ENCODE results near the gene BRD3.

BRD3 gene

DNA sequence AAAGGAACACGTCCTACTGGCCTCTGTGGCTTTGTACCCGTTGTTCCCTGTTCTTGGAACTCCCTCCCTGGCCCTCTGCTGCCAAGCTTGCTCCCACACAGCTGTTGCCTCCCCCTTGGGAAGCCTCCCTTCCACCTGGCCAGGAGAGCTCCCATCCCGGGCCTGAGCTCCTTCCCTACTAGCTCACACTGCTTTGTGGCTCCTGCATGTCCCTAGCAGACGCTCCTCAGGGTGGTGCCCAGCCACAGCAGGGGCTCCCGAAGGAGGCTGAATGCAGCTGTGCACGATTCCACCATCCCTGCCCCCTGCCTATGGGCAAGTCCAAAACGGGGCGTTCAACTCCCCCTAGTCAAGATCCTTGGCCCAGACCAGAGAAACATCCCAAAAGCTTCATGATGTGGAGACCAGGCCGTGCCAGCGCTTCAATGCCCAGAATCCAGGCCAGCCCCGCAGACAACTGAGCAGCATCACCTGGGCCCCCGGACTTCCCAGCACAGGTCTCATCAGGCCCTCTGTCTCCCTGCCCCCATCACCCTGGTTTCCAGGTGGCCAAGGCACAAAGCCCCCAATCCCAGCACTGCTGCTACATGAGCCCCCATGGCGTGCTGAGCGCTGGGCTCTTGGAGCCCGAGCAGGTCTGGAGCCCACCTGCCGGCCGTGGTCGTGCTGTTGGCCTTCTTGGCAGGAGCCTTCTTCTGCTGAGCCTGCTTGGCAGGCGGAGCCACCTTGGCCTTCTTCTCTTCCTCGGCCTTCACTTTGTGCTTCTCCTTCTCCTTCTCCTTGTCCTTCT is 28.2 kb downstream of the BRD3 start:
- DNase-seq (ENCODE audit: low read depth in 2 of 2) = no peak

DNA sequence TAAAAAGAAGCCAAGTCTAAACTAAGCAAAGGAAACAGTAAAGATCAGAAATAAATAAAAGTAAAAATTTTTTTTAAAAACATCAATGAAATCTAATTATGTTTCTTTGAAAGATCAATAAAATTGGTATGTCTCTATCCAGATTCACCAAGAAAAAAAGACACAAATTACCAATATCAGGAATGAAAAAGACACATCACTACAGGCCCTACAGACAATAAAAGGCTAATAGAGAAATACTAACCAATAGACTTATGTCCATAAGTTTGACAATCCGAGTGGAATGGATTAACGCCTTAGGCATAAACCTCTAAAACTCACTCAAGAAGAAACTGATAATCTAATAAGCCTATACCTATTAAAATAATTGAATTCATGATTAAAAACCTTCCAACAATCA is 30.2 kb downstream of the BRD3 start:
- DNase-seq (ENCODE audit: low read depth in 2 of 2) = no peak

DNA sequence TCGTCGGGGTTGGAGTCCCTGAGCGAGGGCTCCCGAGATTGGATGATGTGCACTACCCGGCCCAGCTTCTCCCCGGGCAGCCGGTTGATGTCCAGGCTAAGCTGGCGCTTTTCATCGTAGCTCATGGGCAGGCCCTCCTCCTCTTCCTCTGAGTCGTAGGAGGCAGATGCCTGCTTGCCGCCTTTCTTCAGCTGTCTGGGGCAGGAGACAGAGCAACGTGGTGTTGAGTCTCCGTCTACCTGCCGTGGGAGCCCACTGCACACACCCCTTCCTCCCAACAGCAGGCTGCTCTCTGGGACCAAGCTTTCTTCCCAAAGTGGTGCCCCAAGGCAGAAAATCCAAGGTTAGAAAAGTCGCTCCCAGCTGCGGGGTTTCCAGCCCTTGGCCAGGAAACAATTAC is 31.7 kb downstream of the BRD3 start:
- DNase-seq (ENCODE audit: low read depth in 2 of 2) = no peak

DNA sequence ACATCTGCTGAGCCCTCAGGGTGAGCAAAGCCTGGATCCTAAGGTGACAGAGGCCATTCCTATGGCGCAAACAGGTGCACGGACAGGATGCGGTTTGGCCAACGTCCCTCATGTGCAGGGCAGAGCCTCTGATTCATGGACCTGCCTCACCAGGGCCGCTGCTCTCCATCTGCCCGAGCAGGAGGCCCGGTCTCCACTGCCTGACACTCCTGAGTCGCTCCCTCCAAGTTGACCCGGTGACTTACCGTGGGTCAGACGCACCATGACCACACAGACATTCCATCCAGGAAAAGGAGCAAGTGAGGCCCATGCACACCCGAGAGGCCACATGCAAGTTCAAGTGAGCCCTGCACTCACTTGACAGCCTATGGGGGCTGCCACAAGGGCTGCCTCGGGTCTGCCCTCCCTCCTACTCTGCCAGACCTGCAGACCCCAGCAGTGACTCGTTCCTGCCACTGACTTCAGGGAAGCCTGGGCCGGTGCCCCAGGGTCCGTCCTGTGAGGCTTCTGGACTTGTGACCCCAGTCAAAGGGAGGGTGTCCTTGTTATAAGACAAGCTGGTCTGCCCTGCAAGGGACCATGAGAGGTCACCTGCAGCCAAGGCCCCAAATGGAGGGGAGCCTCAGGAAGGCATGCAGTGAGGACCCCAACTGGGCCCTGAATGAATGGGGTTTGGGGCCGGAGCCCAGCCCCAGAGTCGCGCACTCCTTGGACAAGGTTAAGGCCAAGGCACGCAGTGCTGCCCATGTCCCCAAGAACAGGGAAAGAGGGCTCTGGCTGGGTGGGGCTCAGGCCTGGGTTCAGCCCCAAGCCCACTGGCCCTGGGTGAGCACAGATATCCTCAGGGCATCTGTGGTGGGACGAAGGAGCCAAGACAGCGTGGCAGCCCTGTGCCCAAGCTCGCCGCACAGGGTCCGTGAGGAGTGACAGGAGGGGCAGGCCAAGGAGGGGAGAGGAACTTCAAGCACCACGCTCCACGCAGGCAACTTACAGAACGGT is 32.5 kb downstream of the BRD3 start:
- no peak for DNase-seq (ENCODE audit: low read depth in 2 of 2)

DNA sequence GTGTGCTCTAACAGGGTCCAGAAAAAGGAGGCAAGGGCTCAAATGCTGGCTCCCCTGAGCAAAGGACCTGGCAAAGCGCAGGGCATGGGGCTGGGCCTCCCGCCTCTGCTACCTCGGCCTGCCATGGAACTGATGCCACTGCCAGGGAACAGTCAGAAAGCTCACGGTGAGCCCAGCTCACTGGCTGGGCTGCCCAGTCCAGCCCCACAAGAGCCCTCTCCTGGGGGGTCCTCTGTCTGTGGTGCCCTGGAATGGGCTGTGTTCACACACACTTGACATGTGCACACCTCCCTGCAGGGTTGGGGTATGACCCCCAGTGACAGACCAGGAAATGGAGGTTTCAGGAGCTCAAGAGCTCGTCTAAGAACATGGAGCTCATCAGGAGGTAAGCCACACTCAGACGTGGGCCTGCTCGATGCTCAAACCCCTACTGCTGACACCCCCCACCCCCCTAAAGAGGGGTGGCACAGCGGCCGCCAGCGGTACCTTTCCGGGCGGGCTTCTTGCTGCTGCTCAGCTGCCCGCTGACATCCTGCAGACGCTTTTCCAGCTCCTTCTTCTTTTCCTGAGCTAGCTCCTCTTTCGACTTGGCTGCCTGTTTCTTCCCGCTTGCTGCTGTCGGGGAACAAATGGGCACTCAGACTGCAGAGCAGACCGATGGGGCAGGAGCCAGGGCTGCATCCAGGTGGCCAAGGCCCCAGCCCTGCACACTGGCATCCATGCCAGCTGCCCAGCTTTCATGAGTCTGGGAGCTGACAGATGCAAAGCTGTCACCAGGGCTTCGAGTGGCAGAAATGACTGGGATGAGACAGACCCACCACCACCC is 33.4 kb downstream of the BRD3 start:
- DNase-seq (ENCODE audit: low read depth in 2 of 2) = no peak

DNA sequence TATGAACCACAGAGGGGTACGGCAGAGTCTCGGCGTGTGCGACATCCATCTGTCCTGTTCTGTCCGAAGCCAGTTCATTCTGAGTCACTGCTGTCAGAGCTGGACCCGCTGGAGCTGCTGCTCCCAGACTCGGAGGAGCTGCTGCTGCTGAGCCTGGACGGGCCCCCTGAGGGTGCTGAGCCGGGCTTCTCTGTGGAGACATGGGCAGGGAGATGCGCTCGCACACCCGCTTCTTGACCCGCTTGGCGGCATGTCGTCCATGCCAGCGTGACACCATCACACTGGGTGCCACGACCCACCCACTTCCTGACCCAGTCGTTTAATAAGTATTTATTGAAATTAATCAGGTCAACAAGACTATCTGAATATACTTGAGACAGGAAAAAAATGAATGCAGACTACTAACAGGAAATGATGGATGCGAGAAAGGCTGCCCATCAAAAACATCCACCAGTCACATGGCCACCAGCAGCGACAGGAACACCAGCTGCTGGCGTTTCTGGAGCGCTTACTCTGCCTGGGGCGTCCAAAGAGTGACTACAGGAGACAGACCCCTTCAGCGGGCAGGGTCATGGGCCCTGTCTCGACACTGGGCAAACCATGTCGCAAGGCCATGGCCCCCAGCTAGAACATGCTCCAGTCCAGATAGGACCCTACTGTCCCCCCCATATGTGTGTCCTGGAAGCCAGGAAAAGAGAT is 34.2 kb downstream of the BRD3 start:
- no peak for DNase-seq (ENCODE audit: low read depth in 2 of 2)

DNA sequence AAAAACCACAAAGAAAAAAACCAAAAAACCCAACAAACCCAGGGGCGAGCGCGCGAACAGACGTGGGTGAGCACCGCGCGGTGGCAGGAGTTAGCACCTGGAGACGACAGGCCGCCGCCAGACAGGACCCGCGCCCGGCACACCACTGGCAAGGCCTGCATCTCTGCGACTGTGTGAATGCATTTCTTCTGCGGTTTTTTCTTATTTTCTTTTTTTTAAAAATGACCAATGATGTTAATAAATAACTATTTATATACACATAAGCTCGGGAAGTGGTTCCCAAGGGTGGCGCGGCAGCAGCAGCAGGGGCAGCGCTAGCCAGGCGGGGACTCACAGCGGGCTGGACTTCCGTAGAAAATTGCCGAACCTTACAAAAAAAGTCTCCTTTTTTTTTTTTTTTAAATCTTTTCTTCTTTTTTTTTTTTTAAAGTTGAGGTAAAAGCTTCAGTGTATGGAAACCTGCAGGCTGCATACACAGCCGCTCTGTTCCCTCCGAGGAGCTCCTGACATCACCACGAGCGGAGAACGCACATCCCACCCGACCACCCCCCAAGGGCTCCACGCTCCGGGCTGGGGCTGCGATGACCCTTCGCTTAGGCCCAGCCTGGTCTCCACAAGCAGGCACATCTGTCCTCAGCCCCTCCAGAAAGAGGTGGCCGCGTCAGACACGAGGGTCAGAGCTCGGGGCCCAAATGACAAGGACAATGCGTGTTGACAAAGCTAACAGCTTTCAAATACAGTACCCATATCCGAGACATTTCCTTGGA is 35.2 kb downstream of the BRD3 start:
- no peak for DNase-seq (ENCODE audit: low read depth in 2 of 2)

DNA sequence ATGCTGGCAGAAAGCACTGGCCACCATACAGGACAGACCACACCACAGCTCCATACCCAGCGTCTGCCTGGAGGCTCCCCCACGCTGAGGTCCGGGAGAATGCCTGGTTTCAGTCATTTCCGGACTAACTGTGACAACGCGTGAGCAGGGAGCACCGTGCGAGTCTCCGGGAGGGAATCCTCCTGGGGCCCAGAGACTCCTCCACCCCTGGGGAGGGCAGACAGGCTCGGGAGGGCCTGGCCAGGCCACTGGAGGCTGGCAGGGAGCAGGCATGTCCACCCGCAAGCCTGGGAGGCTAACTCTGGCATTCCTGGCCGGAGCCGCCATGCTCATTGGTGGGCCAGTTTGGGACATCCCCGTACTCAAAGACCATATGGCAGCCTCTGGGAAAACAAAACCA is 36.0 kb downstream of the BRD3 start:
- DNase-seq (ENCODE audit: low read depth in 2 of 2) = no peak

DNA sequence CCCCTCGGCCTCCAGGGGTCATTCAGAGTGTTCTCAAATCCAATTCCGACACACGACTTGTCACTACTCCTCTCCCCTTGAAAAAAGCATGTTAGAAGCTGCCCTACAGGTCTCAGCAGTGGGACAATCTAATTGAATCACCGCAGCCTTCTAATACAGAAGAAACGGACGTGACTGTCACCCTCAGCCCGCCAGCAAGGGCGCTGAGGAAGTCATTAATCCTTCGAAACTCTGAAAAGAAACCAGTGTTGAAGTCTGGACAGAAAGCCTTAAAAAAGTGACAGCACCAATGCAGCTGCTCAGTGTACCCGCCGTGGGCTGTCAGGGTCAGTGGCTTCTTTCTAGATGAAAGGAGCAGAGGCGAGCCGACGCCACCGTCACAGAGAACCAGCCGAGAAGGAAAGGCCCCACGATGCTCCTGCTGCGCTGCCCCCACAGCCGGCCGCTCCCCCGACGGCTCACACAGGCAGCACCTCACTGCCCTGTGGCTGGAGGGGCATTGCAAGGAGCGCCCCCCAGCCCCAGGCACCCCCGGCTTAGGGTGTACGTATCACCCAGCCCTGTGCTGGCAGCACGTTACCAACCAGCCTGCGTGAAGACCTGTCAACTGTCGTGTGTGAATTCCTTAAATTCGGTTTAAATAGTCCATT is 36.9 kb downstream of the BRD3 start:
- no peak for DNase-seq (ENCODE audit: low read depth in 2 of 2)

DNA sequence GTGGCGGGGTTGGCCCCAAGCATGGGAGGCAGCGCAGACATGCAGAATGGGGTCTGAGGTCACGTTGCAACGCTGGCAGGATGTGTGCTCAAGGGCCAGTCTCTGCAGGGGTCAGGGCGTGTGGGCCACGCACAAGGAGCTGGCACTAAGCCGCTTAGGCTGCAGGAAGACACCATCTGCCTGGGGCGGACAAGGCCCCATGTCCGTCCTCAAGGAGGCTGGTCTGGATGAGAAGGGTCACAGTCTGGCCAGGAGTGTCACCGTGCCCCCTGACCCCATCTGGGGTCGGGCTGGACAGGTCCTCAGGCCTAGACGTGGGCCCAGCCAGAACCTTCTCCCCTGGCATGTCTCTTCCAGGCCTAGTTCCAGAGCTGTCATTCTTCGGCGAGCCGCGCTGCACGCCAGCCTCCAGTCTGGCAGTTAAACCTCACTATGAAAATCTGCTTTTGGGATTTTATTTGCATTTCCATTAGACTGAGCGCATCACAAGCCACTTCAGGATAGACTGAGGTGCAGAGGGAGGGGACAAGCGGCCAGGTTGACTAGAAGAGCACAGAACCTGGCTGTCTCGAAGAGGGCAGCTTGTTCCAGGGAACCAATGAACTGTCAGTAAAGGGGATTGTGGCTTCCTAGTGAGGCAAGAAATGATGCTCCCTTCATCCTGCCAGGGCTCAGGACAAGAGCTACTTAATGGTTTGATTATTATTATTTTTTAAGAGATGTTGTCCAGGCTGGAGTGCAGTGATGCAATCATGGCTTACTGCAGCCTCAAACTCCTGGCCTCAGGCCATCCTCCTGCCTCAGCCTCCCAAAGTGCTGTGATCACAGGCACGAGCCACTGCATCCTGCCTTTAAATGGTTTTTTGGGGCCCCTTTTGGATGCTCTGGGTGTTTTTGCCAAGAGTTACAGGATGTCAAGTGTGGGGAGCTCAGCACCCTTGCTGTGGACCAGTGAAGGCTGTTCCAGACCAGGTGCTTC is 38.3 kb downstream of the BRD3 start:
- no peak for DNase-seq (ENCODE audit: low read depth in 2 of 2)

DNA sequence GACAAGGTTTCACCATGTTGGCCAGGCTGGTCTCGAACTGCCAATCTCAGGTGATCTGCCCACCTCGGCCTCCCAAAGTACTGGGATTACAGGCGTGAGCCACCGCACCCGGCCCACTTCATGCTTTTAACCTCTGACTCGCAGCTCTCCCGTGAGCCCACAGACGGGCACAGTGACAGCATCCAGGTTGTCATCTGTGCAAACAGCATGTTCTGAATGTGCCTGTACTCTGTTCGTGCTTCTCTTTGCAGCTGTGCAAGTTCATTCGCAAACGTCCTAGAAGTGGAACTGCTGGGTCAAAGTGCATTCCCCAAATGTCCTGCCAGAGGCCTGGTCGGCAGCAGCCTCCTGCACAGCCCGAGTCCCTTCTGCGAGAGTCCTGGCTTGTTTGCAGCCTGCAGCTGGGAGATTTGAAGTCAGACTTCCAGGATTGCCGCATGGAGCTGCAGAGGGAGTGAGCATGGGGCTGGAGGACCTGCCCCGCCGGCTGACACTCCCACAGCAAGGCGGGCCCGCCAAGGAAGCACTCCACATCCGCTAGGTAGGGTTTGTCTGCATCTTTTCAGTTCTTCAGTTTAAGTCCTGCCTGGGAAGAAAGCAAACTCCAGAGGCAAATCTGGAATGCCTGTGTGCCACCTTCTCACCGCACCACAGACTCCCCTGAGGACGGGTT is 39.1 kb downstream of the BRD3 start:
- no peak for DNase-seq (ENCODE audit: low read depth in 2 of 2)

DNA sequence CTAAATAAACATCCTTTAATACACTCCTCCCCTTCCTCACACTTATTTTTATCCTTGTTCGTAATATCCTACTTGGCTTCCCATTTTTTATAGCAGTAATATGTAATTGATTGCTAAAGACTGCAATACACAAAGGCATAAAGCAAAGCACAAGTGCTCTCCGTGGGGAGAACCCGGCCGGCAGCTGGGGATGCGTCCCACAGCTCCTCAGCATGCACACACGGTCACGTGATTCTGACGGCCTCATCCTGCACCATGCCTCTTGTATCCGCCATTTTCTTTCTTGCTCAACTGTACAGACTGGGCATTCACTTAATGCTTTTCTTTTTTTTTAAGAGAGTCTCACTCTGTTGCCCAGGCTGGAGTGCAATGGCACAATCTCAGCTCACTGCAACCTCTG is 39.8 kb downstream of the BRD3 start:
- DNase-seq (ENCODE audit: low read depth in 2 of 2) = no peak

DNA sequence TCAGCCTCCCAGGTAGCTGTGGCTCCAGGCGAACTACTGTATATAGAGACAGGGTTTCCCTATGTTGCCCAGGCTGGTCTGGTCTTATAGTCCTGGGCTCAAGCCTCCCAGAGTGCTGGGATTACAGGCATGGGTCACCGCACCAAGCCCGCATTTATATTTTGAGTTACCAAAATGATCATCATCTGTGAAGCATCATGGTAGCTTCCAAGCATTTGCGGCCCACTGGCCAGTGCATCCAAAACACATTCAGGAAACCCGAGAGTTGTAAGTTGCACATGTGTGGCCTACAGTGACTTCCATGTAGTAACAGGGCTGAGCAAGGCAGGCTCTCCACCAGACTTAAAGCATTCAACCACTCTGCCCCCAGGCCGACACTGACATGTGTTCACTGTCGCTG is 40.3 kb downstream of the BRD3 start:
- DNase-seq (ENCODE audit: low read depth in 2 of 2) = no peak

DNA sequence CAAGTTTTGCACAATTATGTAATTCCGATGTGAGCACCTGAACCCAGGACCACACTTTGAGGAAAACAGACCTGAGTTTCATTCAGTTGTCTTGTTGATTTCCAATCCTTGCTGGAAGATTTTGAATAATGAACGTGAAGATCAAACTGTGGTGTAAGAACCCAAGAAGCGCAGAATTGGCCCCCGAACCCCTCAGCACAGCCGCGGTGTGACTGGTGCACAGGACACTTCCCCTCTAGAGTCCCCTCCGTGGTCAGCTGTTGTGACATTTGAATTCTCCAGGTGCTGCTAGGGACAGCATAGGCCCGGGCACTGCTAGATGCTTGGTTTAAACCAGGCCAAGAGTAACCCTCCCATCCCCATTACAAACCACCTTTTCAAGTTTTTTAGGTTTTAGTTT is 40.8 kb downstream of the BRD3 start:
- no peak for DNase-seq (ENCODE audit: low read depth in 2 of 2)

DNA sequence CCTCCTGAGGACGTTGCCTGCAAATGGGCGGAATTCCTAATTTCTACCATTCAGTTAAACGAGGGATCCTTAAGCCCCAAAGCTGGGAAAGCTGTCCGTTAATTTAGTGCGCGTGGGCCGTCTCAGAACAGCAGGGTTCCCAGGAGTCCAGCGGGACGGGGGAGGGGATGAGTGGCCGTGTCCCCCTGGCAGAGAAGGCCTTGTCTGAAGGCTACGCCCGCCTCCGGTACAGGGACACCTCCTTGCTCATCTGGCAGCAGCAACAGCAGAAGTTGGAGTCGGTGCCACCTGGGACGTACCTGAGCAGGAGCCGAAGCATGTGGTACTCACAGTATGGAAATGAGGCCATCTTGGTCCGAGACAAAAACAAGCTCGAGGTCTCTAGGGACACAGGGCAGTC is 41.2 kb downstream of the BRD3 start:
- DNase-seq (ENCODE audit: low read depth in 2 of 2) = no peak

DNA sequence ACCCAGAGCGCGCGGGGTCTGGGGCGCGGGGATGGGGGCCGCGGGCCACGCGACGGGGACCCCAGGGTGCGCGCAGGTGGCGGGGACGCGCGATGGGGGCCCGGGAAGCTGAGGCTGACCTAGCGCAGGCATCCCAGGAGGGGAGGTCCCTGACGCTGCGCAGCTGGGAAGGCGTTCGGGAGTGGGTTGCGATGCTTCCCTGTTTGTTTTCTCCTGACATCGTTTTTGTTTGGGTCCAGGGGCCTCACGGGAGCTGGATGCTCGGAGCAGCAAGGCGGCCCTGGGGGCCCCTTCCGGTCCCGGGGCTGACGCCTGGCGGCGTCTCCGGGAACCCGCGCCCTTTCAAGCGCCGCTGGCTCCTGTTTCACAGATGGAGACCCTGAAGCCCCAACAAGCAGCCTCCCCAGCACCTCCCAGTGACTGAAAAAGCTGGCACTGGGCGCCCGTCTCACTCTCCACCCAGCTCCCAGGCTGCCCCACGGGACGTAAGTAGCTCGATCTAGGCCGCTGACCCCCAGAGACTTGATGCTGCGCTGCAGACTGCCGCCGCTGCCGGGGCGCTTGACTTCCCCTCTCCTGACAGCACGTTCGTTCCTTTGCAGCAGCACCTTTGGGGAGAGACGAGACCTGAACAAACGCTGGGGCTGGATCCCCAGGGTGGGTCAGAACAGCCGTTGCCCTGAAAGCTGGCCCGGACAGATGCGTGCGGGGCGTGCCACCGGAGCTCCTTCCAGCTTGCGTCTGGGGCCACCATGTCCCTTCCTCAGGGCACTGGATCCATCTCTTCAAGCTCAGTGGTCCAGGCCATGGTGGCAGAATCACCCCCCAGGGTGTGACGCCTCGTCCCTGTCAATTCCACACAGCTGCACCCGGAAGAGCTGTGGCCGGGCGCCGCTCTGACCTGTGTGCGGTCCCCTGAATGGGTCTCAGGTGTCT is 42.0 kb downstream of the BRD3 start:
- DNase-seq (ENCODE audit: low read depth in 2 of 2) = peak in 1 of 2 donors; percentile 11

Data from stimulated activated CD8-positive, alpha-beta memory T cell treated with anti-CD3 and anti-CD28 coated beads, Interleukin-15, amount 100 ng/mL, for 4 hours (primary cell).